Stimulated activated CD8-positive, alpha-beta memory T cell treated with anti-CD3 and anti-CD28 coated beads, Interleukin-4, amount 100 ng/mL, for 24 hours (primary cell): ENCODE data around the gene CATSPERE.
A peak's percentile ranks its signal among the peaks of the same experiment; 100 is the strongest.

Experiments
- DNase-seq: peaks from one replicate; pipeline ENCODE4 v3.0.0-alpha.2; 2020; ENCODE audit warnings: low read depth

Gene CATSPERE

GRCh38 chr1:244461245-244462071 lies at the start of gene CATSPERE:
Gene CATSPERE (plus strand): TSS chr1:244461273. CDS start chr1:244461430, 157 bp downstream.
- peak; percentile 61 for DNase-seq

GRCh38 chr1:244412176-244412575 lies 48.9 kb upstream of the CATSPERE start:
- no peak for DNase-seq

- DNase-seq, result no peak
Observed at GRCh38 chr1:244413736-244414135, 47.3 kb upstream of the CATSPERE start.

- no peak for DNase-seq
Observed at GRCh38 chr1:244414543-244414942, 46.5 kb upstream of the CATSPERE start.

GRCh38 chr1:244419024-244419423 lies 42.0 kb upstream of the CATSPERE start:
- no peak for DNase-seq

- no peak for DNase-seq
Observed at GRCh38 chr1:244422174-244422573, 38.9 kb upstream of the CATSPERE start.

GRCh38 chr1:244424649-244425334 lies 36.3 kb upstream of the CATSPERE start:
- no peak for DNase-seq

GRCh38 chr1:244427647-244428046 lies 33.4 kb upstream of the CATSPERE start:
- DNase-seq, result no peak

- DNase-seq, result no peak
Observed at GRCh38 chr1:244429818-244430217, 31.3 kb upstream of the CATSPERE start.

GRCh38 chr1:244431166-244431565 lies 29.9 kb upstream of the CATSPERE start:
- no peak for DNase-seq

GRCh38 chr1:244435562-244436205 lies 25.4 kb upstream of the CATSPERE start:
- DNase-seq, result no peak

- DNase-seq, result no peak
Observed at GRCh38 chr1:244436336-244437085, 24.6 kb upstream of the CATSPERE start.

- DNase-seq, result no peak
Observed at GRCh38 chr1:244437086-244437468, 24.0 kb upstream of the CATSPERE start.

GRCh38 chr1:244439391-244440032 lies 21.6 kb upstream of the CATSPERE start:
- no peak for DNase-seq

- no peak for DNase-seq
Observed at GRCh38 chr1:244442850-244443249, 18.2 kb upstream of the CATSPERE start.

GRCh38 chr1:244444854-244445253 lies 16.2 kb upstream of the CATSPERE start:
- no peak for DNase-seq

- DNase-seq, result no peak
Observed at GRCh38 chr1:244445320-244446181, 15.5 kb upstream of the CATSPERE start.

- DNase-seq, result no peak
Observed at GRCh38 chr1:244447024-244447423, 14.0 kb upstream of the CATSPERE start.

GRCh38 chr1:244447552-244447951 lies 13.5 kb upstream of the CATSPERE start:
- DNase-seq, result no peak

GRCh38 chr1:244448279-244449036 lies 12.6 kb upstream of the CATSPERE start:
- no peak for DNase-seq
